HG03558 (cell line): ENCODE measurements around the gene OLFM4.

ENCODE experiments used
- ATAC-seq: cut with Tn5 transposase; IDR thresholded peaks from one replicate; pipeline ENCODE4 v1.9.1; 2021; ENCODE audit warnings: moderate number of reproducible peaks; ENCODE audit not compliant: unreplicated experiment; ENCODE audit errors: extremely low read depth

OLFM4 gene

GRCh38 chr13:53028637-53029203 lies at the start of gene OLFM4:
Gene OLFM4, plus strand, starts transcription at chr13:53028813. Its CDS starts 24 bp downstream, at chr13:53028837.
- ATAC-seq, result no peak

- ATAC-seq, result no peak
Observed at GRCh38 chr13:52978989-52979388, 49.6 kb upstream of the OLFM4 start.

DNA sequence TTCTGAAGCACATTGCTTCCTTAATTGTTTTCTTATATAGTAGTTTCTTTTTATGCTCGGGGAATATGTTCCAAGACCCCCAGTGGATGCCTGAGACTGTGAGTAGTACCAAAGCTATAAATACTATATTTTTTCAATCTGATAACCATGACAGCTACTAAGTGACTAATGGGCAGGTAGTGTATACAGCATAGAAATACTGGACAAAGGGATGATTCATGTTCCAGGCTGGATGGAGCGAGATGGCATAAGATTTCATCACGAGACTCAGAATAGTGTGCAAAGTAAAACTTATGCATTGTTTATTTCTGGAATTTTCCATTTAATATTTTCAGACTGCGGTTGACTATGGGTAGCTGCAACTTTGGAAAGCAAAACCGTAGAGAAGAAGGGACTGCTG lies 47.9 kb upstream of the OLFM4 start:
- no peak for ATAC-seq

DNA sequence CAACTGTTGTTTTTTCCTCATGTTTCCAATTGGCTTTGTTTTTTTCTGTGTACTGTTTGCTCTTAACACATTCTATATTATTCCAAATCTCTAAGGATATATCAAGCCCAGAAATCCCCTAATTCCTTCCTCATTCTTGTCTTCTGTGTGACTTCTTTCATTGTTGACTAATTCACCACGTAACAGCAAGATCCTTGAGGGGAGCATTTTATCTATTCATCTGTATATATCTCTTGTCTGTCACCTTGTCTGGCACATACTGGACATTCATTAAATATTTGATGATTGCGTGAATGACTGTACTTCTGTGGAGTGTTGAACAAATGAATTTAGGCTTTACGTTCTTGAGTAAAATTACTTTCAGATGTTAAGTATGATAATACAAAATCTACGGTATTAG lies 44.8 kb upstream of the OLFM4 start:
- no peak for ATAC-seq

- no peak for ATAC-seq
Observed at GRCh38 chr13:52984881-52985363, 43.7 kb upstream of the OLFM4 start.

DNA sequence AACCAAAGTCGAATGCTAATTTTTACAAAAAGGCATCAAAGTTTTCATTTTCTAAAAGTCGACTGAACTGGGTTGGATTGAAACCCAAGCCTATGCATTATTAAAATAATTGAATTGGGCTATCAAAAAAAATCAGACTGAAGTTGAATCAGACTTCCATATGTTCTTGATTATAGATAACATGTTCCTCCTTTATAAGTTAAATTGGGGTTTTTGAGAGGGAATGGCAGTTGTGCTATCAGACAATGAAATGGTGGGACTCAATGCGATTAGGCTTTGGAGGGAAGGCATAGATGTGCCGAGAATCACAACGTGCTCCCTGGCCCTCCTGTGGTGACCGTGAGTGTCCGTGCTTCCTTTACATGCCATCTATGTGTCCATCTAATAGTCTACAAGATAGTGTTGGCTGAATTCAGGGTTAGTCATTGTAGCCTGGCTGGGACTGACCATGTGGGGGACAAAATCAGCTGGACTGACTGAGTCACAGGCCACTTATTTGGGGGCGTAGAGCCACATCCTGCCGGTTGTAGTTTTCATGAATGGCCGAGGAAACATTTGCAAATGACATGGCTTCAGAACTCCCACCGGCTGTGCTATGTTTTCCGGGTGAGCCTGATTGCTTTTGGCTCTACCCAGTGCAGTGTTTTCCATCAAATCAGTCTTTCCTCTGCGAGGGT lies 37.1 kb upstream of the OLFM4 start:
- no peak for ATAC-seq

DNA sequence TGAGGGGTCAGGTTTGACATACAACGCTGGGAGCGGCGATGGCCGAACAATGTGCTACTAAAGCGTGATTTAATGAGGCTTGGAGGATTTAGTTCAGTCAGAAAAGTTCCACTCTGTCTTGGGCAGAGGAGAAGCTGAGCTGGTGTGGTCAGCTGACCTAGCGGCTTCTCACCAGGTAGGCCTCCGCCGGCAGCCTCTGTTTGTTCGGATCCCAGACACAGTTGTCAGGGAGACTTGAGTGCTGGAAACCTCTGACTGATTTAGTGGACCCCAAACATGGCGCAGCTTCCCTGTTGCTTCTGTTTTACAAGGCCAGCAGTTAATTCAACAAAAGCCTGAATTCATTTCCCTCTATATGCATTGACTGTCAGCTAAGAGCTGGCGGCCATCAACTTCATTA lies 36.5 kb upstream of the OLFM4 start:
- ATAC-seq, result no peak

- no peak for ATAC-seq
Observed at GRCh38 chr13:52994051-52994450, 34.6 kb upstream of the OLFM4 start.

DNA sequence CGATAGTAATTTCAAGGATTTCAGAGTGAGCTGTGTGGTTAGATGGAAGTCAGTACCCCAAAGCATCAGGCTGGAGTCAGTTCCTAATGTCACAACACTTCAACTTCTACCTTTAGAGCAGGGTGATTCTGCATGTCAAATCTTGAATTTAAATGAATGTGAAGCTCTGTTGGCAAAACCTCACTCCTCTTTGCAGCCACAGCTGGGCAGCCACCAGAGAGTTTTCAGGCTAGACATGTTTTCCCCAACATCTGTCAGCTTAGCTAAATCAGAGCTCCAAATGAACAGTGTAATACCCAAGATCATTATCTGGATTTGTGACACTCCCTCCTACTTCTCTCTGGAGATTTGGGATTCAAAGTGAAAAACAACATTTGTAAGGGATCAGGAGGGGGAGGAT lies 33.7 kb upstream of the OLFM4 start:
- no peak for ATAC-seq

GRCh38 chr13:52995946-52996345 lies 32.7 kb upstream of the OLFM4 start:
- no peak for ATAC-seq

- ATAC-seq, result no peak
Observed at GRCh38 chr13:52997951-52998876, 30.4 kb upstream of the OLFM4 start.

DNA sequence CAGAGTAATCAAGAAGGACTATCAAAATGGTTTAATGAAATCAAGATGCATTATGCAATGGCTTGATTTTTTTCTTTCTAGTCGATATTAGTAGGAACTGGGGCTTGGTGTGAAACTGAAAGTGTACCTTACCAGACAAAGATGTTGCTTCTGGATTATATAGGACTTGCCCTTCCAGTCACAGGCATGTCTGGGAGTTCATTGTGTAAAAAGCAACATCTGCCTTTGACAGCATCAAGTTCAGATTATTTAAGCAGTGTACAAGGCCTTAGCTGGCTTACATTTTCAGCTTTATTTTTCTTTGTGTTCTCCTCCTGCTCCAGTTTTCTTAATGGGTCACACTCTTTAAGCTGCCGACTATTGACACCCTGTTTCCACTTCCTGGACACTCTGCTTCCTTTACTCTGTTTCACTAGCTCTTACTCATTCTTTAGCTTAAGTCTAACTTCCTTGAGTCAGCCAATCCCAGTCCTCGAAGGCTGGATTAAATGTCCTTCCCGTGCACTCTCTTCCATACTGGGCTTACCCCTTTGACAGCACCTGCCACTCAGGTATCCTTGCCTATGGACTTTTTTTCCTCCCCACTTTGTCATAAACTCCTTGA lies 29.4 kb upstream of the OLFM4 start:
- no peak for ATAC-seq

DNA sequence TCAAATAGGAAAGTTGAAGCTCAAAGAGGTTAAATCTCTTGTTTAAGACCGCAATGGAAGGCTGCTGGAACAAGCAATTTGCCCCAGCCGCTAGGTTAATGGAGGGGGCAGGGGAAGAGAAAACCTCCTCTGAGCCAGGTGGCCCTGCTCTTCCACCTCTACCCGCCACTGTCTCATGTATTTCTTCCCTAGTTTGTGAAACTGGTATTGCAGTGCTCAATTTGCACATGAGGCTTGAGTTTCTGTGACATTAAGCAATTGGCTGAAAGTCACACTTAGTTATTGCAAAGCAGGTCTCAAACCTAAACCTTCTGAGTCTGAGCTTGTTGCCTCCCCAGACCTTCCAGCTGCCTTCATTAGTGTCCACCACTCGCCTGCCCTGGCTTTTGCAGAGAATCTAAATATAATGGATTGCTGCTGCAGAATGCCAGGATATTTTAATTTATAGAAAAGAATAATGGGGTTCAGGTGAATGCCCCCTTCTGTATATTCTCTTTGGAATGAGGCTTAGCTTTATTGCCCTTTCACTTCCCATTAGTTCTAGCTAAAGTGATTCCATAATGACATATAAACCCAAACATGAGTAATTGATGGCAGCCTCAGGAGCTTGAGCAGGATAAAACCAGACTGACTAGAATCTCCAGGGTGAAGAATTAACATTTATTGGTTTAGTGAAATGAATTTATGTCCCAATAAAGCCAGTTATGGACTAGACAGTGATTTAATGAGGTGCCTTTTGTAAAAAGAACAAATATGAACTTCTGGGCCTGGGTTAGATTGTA lies 27.0 kb upstream of the OLFM4 start:
- ATAC-seq, result no peak

GRCh38 chr13:53004573-53004972 lies 24.0 kb upstream of the OLFM4 start:
- ATAC-seq, result no peak

DNA sequence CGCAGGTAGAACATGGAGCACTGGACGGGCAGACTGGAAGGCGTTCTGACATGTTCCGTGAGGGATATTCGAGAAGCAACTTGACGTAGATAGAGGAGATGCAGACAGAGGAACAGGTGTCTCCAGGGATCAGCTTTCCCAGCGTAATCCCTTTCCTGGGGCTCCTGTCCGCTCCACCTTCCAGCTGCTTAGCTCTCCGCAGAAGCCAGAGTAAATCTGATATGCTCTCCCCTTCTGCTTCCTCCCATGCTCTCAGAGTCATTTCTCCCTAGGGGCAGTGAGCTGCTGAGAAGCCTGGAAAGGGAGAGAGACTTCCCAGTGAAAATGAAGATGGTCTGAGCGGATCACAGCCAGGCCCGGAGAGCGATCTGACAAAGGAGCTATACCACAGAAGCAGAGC lies 23.0 kb upstream of the OLFM4 start:
- no peak for ATAC-seq

DNA sequence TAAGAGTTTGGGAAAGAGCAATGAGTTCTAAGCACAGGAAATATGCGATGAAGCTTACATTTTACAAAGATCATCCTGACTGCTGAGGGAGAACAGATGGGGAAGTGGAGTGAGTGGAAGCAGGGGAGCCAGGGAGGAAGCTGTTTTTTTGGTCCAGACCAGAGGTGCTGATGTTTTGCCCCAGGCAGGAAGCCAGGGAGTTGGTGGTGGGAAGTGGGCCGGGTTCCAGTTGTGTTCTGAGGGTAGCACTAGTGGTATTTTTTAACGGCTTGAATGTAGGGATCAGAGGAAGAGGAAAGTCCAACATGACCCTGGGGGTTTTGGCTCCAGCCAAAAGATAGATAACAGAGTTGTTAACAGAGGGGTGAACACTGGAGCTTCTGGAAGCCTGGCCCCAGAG lies 20.7 kb upstream of the OLFM4 start:
- ATAC-seq, result no peak

GRCh38 chr13:53010374-53011105 lies 18.1 kb upstream of the OLFM4 start:
- ATAC-seq, result no peak

DNA sequence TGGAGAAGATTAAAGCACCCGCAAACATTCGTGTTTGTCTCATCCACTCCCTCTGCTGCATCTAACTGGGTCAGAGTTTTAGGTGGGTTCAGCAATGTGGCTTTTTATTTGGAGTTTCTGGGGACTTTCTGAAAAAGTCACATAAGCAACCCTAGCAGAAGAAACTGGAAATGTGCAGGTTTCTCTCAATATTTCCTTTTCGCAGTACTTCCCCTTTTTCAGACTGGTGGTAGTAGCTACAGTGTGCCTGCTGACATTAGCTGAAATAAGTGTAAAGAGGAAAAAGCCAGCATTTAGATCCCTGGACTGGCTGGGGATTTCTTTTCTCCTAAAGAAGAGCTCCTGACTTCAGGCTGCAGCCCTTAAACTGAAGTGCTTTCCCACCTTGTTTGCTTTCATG lies 15.9 kb upstream of the OLFM4 start:
- ATAC-seq, result no peak

- no peak for ATAC-seq
Observed at GRCh38 chr13:53013113-53013512, 15.5 kb upstream of the OLFM4 start.
